Endothelial cell (in vitro differentiated cells): ENCODE data around the gene C1orf53. TPM values are rescaled to one million over a fixed set of nuclear protein-coding genes. Genes with fewer than 3 reads are reported as not detected.

Source experiments
- DNase-seq: peaks from one replicate; pipeline ENCODE4 v3.0.0; 2021; ENCODE audit warnings: low spot score
- H3K27ac Mint-ChIP-seq: one replicate; pipeline ENCODE4 v1.8.0; 2021; ENCODE audit warnings: mixed read lengths, inconsistent platforms; ENCODE audit not compliant: unreplicated experiment
- H3K27me3 Mint-ChIP-seq: one replicate; pipeline ENCODE4 v1.8.0; 2021; ENCODE audit warnings: mild to moderate bottlenecking, moderate library complexity, mixed read lengths, inconsistent platforms; ENCODE audit not compliant: unreplicated experiment
- H3K36me3 Mint-ChIP-seq: one replicate; pipeline ENCODE4 v1.8.0; 2021; ENCODE audit warnings: mild to moderate bottlenecking, low read depth, mixed read lengths, inconsistent platforms; ENCODE audit not compliant: unreplicated experiment
- H3K4me1 Mint-ChIP-seq: one replicate; pipeline ENCODE4 v1.8.0; 2021; ENCODE audit warnings: mild to moderate bottlenecking, mixed read lengths, inconsistent platforms; ENCODE audit not compliant: unreplicated experiment
- H3K4me3 Mint-ChIP-seq: one replicate; pipeline ENCODE4 v1.8.0; 2021; ENCODE audit warnings: mild to moderate bottlenecking, mixed read lengths, inconsistent platforms; ENCODE audit not compliant: unreplicated experiment
- H3K9me3 Mint-ChIP-seq: one replicate; pipeline ENCODE4 v1.8.0; 2021; ENCODE audit warnings: mixed read lengths, inconsistent platforms; ENCODE audit not compliant: unreplicated experiment
- total RNA-seq: library from RNA; stranded (reverse); fragmentation: NEBNext Ultra II Directional; extraction: Animal tissue kit (Norgen Biotek cat#: 25700); gene quantifications from one replicate; pipeline ENCODE4 v1.2.1, GENCODE V29; 2021; ENCODE audit not compliant: unreplicated experiment
- TF ChIP-seq, protein P1 (sequence below): fragments of 200-600 bp; sonication (generic); IDR thresholded peaks from one replicate; pipeline ENCODE4 v1.5.0; 2021; ENCODE audit warnings: antibody characterized with exemption; ENCODE audit not compliant: unreplicated experiment

C1orf53 gene
- total RNA-seq, 1 donor from 2014 or later = 2.4 TPM

DNA sequence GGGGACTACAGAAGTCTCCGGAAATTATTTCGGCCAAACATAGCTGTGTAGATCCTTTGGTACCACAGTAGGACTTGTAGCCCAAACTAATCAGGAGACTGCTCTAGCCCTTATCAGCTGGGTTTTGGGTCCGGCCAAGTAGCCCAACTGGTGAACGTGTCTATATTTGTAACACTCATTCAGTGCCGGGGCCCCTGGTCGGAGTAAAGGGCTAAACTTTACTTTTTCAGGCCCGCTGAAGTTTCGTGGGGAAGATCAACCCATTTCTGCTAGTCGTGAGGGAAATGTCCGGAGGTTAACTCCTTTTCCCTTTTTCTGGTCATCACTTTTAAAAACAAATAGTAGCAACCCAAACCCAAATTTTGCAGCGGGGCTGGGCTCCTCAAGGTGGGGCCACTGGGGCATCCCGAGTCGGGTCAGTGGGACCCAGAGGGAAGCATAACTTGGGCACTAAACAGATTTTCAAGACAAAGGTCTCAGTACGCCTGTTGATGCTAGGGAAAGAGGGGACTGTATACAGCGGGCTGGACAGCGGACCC lies 16.4 kb downstream of the C1orf53 start:
- no peak for DNase-seq
- H3K4me3 Mint-ChIP-seq = no peak overlapping the region
- no peak overlapping the region for H3K27ac Mint-ChIP-seq

DNA sequence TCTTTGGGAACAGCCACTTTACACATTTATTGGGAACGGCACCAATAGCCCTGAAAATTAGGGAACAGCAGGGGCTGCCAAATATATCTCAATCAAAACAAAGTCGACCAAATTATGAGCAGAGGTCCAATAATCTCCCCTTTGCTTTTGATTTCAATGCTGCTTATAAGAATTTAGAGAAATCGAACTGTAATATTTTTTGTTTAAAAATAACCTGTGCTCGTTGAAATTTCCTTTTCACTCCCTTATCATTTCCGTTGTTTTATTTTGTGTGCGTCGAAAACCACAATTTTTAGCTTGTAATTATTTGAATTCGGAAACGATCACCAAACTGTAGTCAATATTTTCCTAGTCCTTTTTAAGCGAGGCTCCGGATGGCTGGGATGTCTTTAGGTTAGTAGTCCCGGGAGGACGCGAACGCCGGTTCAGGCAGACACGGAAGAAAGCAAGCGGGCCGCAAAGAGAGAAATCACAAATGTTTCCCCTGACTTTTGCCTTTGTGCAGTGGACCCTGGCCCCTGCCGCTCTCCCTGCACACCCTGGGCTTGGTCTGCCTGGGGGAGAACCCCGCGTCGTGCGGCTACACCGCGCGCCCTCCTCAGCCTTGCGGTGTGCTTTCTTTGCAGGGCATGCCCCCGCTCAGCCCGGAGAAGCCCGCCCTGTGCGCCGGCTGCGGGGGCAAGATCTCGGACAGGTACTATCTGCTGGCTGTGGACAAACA lies 17.1 kb downstream of the C1orf53 start:
- Mint-ChIP-seq H3K36me3 (peaks cover 4% of the 10 kb centered on the region), H3K9me3 (no peaks in the 10 kb centered on the region), H3K4me1 (peaks cover 52% of the 10 kb centered on the region), H3K4me3 (no peak overlapping the region), H3K27ac (no peak overlapping the region), H3K27me3 (peaks cover 41% of the 10 kb centered on the region)
- TF ChIP-seq, protein P1, sequence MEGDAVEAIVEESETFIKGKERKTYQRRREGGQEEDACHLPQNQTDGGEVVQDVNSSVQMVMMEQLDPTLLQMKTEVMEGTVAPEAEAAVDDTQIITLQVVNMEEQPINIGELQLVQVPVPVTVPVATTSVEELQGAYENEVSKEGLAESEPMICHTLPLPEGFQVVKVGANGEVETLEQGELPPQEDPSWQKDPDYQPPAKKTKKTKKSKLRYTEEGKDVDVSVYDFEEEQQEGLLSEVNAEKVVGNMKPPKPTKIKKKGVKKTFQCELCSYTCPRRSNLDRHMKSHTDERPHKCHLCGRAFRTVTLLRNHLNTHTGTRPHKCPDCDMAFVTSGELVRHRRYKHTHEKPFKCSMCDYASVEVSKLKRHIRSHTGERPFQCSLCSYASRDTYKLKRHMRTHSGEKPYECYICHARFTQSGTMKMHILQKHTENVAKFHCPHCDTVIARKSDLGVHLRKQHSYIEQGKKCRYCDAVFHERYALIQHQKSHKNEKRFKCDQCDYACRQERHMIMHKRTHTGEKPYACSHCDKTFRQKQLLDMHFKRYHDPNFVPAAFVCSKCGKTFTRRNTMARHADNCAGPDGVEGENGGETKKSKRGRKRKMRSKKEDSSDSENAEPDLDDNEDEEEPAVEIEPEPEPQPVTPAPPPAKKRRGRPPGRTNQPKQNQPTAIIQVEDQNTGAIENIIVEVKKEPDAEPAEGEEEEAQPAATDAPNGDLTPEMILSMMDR = no peak
- DNase-seq = no peak

More for the DNA sequence above, 16.4 kb downstream of the C1orf53 start:
- Mint-ChIP-seq H3K36me3 (peaks cover 4% of the 10 kb centered on the region), H3K9me3 (no peaks in the 10 kb centered on the region), H3K27me3 (peaks cover 47% of the 10 kb centered on the region), H3K4me1 (peaks cover 59% of the 10 kb centered on the region)
- TF ChIP-seq, protein P1 = no peak

DNA sequence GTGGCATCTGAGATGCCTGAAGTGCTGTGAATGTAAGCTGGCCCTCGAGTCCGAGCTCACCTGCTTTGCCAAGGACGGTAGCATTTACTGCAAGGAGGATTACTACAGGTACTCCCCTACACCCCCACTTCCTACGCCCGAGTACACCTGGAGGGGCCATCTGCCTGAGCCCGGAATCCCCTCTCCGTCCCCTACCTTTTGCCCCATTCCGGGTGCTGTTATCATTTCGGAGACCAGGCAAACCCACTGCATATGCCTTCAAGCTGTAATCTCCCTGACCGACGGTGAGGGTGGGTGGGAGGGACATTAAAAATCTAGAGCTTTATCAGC lies 17.6 kb downstream of the C1orf53 start:
- TF ChIP-seq, protein P1 = no peak
- H3K36me3 Mint-ChIP-seq = peaks cover 4% of the 10 kb centered on the region
- H3K27ac Mint-ChIP-seq = no peak overlapping the region
- peak overlapping the region; percentile 63 for H3K4me3 Mint-ChIP-seq
- peaks cover 49% of the 10 kb centered on the region for H3K4me1 Mint-ChIP-seq
- H3K9me3 Mint-ChIP-seq = no peaks in the 10 kb centered on the region
- H3K27me3 Mint-ChIP-seq = peaks cover 38% of the 10 kb centered on the region
- no peak for DNase-seq

DNA sequence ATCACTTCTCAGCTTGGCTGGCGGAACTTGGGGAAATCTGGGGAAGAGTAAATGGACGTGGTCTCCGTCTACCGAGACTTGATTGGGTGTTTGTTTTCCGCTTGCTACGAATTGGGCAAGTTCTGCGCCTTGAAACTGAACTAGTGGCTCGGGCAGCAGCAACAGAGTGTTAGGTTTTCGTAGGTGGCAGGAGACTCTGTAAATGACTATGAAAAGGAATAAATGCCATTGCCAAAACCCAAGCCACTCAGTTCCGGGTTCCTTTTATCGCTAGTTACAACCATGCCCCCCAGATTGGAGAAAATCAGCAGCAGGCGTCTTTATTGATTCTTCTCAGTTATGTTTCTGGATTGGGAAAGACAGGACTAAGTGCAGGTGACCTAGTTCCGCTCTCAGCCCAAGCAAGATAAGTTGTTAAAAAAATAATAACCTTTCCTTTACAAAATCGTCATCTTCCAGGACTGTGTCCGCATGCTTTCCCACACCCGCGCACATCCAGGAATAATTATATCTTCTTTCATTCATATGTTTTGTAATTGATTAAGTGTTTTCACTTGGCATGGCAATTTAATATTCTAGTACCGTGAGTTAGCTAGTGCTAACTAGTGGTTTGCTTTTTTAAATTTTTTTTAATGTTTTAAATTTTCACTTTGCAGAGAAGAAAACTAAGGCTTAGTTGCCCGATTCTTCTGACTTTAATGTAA lies 18.1 kb downstream of the C1orf53 start:
- Mint-ChIP-seq H3K4me1 (peaks cover 44% of the 10 kb centered on the region), H3K27me3 (peaks cover 36% of the 10 kb centered on the region), H3K36me3 (peaks cover 4% of the 10 kb centered on the region), H3K4me3 (peak overlapping the region; percentile 63), H3K9me3 (no peaks in the 10 kb centered on the region), H3K27ac (no peak overlapping the region)
- TF ChIP-seq, protein P1 = no peak
- DNase-seq = no peak
